Sigmoid colon (tissue), 7 donors: Measurements from ENCODE around the gene DEFB114. TPM values are rescaled to one million over a fixed set of nuclear protein-coding genes. Genes with fewer than 3 reads are reported as not detected.
"Not testable (repeated sequence)": the region's sequence is repeated elsewhere in the genome, so short reads cannot be mapped to it uniquely, and the experiment has no call there.

ENCODE experiments used
- DNase-seq: peaks from one replicate; pipeline ENCODE4 v3.0.0-alpha.2; 2019
- H3K27ac ChIP-seq, 4 donors: fragments of 200-600 bp; sonication (generic); one replicate each; pipeline ENCODE4 v1.5.1; 2016 to 2019; ENCODE audit warnings: mild to moderate bottlenecking in 1 of 4
- H3K27me3 ChIP-seq, 3 donors: fragments of 200-600 bp; sonication (generic); one replicate each; pipeline ENCODE4 v1.5.1; 2019; ENCODE audit warnings: mild to moderate bottlenecking in 1 of 3
- H3K36me3 ChIP-seq, 4 donors: fragments of 200-600 bp; sonication (generic); one replicate each; pipeline ENCODE4 v1.5.1; 2016 to 2019
- H3K4me1 ChIP-seq, 4 donors: fragments of 200-600 bp; sonication (generic); one replicate each; pipeline ENCODE4 v1.5.1; 2017 to 2019
- H3K4me3 ChIP-seq, 4 donors: fragments of 200-600 bp; sonication (generic); one replicate each; pipeline ENCODE4 v1.5.1; 2017 to 2019; ENCODE audit warnings: mild to moderate bottlenecking in 2 of 4, moderate library complexity in 1 of 4
- H3K9me3 ChIP-seq, 4 donors: fragments of 200-600 bp in 3 of 4; sonication (generic) in 3 of 4; one replicate each; pipeline versions ENCODE4 v1.5.1 to v1.6.1; 2013 to 2019
- CTCF ChIP-seq, 4 experiments: fragments of 450-650 bp in 3 of 4; fragments of 200-600 bp in 1 of 4; IDR thresholded peaks; one replicate each; pipeline ENCODE4 v1.5.1; 2016 to 2019; ENCODE audit warnings: antibody characterized with exemption in 4 of 4, mild to moderate bottlenecking in 3 of 4, moderate library complexity in 2 of 4
- EP300 ChIP-seq, 4 donors: sonication (generic); formaldehyde crosslinking; IDR thresholded peaks; one replicate each; pipeline ENCODE4 v1.6.1; 2017; ENCODE audit warnings: antibody characterized with exemption in 4 of 4
- POLR2A ChIP-seq, 2 donors: fragments of 450-650 bp; IDR thresholded peaks; one replicate each; pipeline ENCODE4 v1.6.1; 2016; ENCODE audit warnings: antibody characterized with exemption in 2 of 2, mild to moderate bottlenecking in 2 of 2, moderate library complexity in 2 of 2
- POLR2AphosphoS5 ChIP-seq, 4 donors: sonication (generic); formaldehyde crosslinking; IDR thresholded peaks; one replicate each; pipeline ENCODE4 v1.6.1; 2017; ENCODE audit warnings: antibody characterized with exemption in 4 of 4
- WGBS, 2 donors: extraction: QIAGEN DNeasy Blood & Tissue Kit; methylation state at CpG; one replicate each; pipeline ENCODE4 v1.1.7; 2013; 5-methylcytosine and 5-hydroxymethylcytosine counted together
- intact Hi-C: fragments of 100-400 bp; cut with DNase I; formaldehyde crosslinking; loops from one replicate; pipeline ENCODE4 v1.15.1; 2023
- polyA plus RNA-seq, 3 donors: library from polyadenylated mRNA; stranded (reverse); fragments of 200-250 nt; gene quantifications; one replicate each; pipeline ENCODE4 v1.2.3, GENCODE V29; 2013
- total RNA-seq, 4 donors: library from RNA; depleted of rRNA; stranded (reverse); fragments of >200 nt; gene quantifications; one replicate each; pipeline ENCODE4 v1.1.0, GENCODE V29; 2016
- donor health status: healthy with polysubstance abuse.
- donor health status: Bipolar disorder and iron deficiency.
- donor health status: healthy.

The DEFB114 gene
- total and polyA plus RNA-seq, 7 donors, result not detected

- H3K36me3 ChIP-seq, result no peaks in the 10 kb centered on the region
- no peaks in the 10 kb centered on the region for H3K27me3 ChIP-seq
- H3K9me3 ChIP-seq, result no peaks in the 10 kb centered on the region
- no peaks in the 10 kb centered on the region for H3K4me1 ChIP-seq
- intact Hi-C loops, result no loop called here
- H3K27ac ChIP-seq, result no peak overlapping the region
- WGBS, 2 donors, result 65 to 85% methylated on average over 2 of the region's 2 CpGs
- DNase-seq, result no peak
- no peak overlapping the region for H3K4me3 ChIP-seq
- TF ChIP-seq POLR2AphosphoS5 (IDR thresholded peaks at IDR 0.05) (no peak), CTCF (IDR thresholded peaks at IDR 0.05) (no peak), EP300 (IDR thresholded peaks at IDR 0.05) (no peak), POLR2A (IDR thresholded peaks at IDR 0.05) (no peak)
These were observed 17.1 kb downstream of the DEFB114 start for GRCh38 chr6:49946835-49947234.

GRCh38 chr6:49944068-49944467 is 19.9 kb downstream of the DEFB114 start:
- 90 to 93% methylated on average over 3 of the region's 3 CpGs for WGBS, 2 donors
- H3K27ac ChIP-seq, H3K4me1 ChIP-seq, DNase-seq, H3K27me3 ChIP-seq, H3K4me3 ChIP-seq, H3K36me3 ChIP-seq, H3K9me3 ChIP-seq, intact Hi-C loops: not testable (repeated sequence)

- Histone ChIP-seq H3K4me3 (no peak overlapping the region), H3K36me3 (no peaks in the 10 kb centered on the region), H3K27ac (no peak overlapping the region), H3K4me1 (no peaks in the 10 kb centered on the region), H3K9me3 (no peaks in the 10 kb centered on the region), H3K27me3 (no peaks in the 10 kb centered on the region)
- 29 to 53% methylated on average over 3 of the region's 3 CpGs for WGBS, 2 donors
- intact Hi-C loops, result no loop called here
- no peak for TF ChIP-seq EP300 (IDR thresholded peaks at IDR 0.05)
- TF ChIP-seq POLR2A (IDR thresholded peaks at IDR 0.05), result no peak
- TF ChIP-seq POLR2AphosphoS5 (IDR thresholded peaks at IDR 0.05), result no peak
- TF ChIP-seq CTCF (IDR thresholded peaks at IDR 0.05), result no peak
- no peak for DNase-seq
These were observed 23.9 kb downstream of the DEFB114 start for GRCh38 chr6:49939993-49940498.

- no peaks in the 10 kb centered on the region for H3K4me1 ChIP-seq
- no peaks in the 10 kb centered on the region for H3K36me3 ChIP-seq
- no peak for TF ChIP-seq POLR2AphosphoS5 (IDR thresholded peaks at IDR 0.05)
- no peak for TF ChIP-seq CTCF (IDR thresholded peaks at IDR 0.05)
- TF ChIP-seq EP300 (IDR thresholded peaks at IDR 0.05), result no peak
- no peak for TF ChIP-seq POLR2A (IDR thresholded peaks at IDR 0.05)
- DNase-seq, result no peak
- intact Hi-C loops, result no loop called here
- H3K9me3 ChIP-seq, result no peaks in the 10 kb centered on the region
- H3K27me3 ChIP-seq, result no peaks in the 10 kb centered on the region
- H3K4me3 ChIP-seq, result no peak overlapping the region
- no peak overlapping the region for H3K27ac ChIP-seq
These were observed 26.2 kb downstream of the DEFB114 start for GRCh38 chr6:49937811-49938210.

- intact Hi-C loops, result no loop called here
- Histone ChIP-seq H3K4me3 (no peak overlapping the region), H3K9me3 (no peaks in the 10 kb centered on the region), H3K36me3 (no peaks in the 10 kb centered on the region), H3K27me3 (no peaks in the 10 kb centered on the region), H3K4me1 (no peaks in the 10 kb centered on the region), H3K27ac (no peak overlapping the region)
- TF ChIP-seq CTCF (IDR thresholded peaks at IDR 0.05) (no peak), POLR2AphosphoS5 (IDR thresholded peaks at IDR 0.05) (no peak), POLR2A (IDR thresholded peaks at IDR 0.05) (no peak), EP300 (IDR thresholded peaks at IDR 0.05) (no peak)
- 68 to 77% methylated on average over 2 of the region's 2 CpGs for WGBS, 2 donors
- DNase-seq, result no peak
These were observed 26.9 kb downstream of the DEFB114 start for GRCh38 chr6:49937017-49937416.
